K562 (cell line): ENCODE measurements around the gene SPINT2. TPM values are rescaled to one million over a fixed set of nuclear protein-coding genes. Genes with fewer than 3 reads are reported as not detected.

Experiments
- ATAC-seq: fragments of 200-7000 bp; cut with Tn5 transposase; 3 replicates; pipeline ENCODE4 v1.9.1; 2020; ENCODE audit warnings: moderate library complexity
- BruUV-seq: library from RNA; stranded (reverse); fragments of 400-500 nt; replicated peaks from 2 replicates; lab custom pipeline; 2021; lab: Mats Ljungman, UMichigan
- CTCF ChIA-PET: fragments of 300-600 bp; formaldehyde crosslinking; extraction: SDS; loops from one replicate; lab custom pipeline; 2021; ENCODE audit warnings: low intra/inter-chr PET ratio; lab: Yijun Ruan, JAX
- POLR2A ChIA-PET: fragments of 300-600, 350-650 bp; sonication (Branson Sonifier 250); formaldehyde crosslinking; extraction: SDS; loops from one replicate; lab custom pipeline; 2021; ENCODE audit warnings: antibody characterized with exemption, inconsistent platforms; lab: Yijun Ruan, JAX
- DNase-seq, 4 experiments: peaks; one replicate each; pipeline versions ENCODE4 v3.0.0 to v3.0.0-alpha.2; 2011 to 2018; ENCODE audit warnings: low spot score in 3 of 4, mixed read lengths in 3 of 4; ENCODE audit errors: extremely low read depth in 1 of 4
- FAIRE-seq: peaks from 2 replicates; lab custom pipeline; 2011; peaks lifted over from hg19 to GRCh38; lab: Jason Lieb, UNC
- H2AFZ ChIP-seq: 2 replicates; pipeline ENCODE4 v1.6.0; 2011; ENCODE audit warnings: low read depth, low read length, control low read depth, inconsistent platforms
- H3K27ac ChIP-seq: fragments of 200-600 bp; 3 replicates; pipeline ENCODE4 v1.8.0; 2011; ENCODE audit warnings: low read depth, mild to moderate bottlenecking, control low read depth, inconsistent platforms, low read length, moderate library complexity, mixed read lengths; ENCODE audit errors: extremely low read depth
- H3K27me3 ChIP-seq, 2 experiments: fragments of 300-600 bp in 1 of 2; 2 replicates in 1 of 2; 3 replicates in 1 of 2; pipeline versions ENCODE4 v1.6.0 to v1.8.0; 2011; ENCODE audit warnings: inconsistent platforms in 2 of 2, low read length in 2 of 2, mild to moderate bottlenecking in 1 of 2, mixed read lengths in 1 of 2, moderate library complexity in 1 of 2; ENCODE audit not compliant: control insufficient read depth in 2 of 2, insufficient read depth in 2 of 2
- H3K36me3 ChIP-seq: fragments of 300-600 bp; 3 replicates; pipeline ENCODE4 v1.8.0; 2011; ENCODE audit warnings: mild to moderate bottlenecking, low read length, inconsistent platforms; ENCODE audit not compliant: control insufficient read depth, insufficient read depth
- H3K4me1 ChIP-seq, 2 experiments: fragments of 200-600 bp in 1 of 2; replicated peaks in 1 of 2; 2 replicates in 1 of 2; 3 replicates in 1 of 2; pipeline versions ENCODE4 v1.5.1 to v1.8.0; 2011; ENCODE audit warnings: inconsistent platforms in 2 of 2, low read length in 2 of 2, mild to moderate bottlenecking in 1 of 2, mixed read lengths in 1 of 2, moderate library complexity in 1 of 2; ENCODE audit not compliant: control insufficient read depth in 2 of 2, insufficient read depth in 2 of 2
- H3K4me2 ChIP-seq: 2 replicates; pipeline ENCODE4 v1.6.1; 2011; ENCODE audit warnings: low read length, control low read depth, inconsistent platforms, mixed read lengths; ENCODE audit not compliant: insufficient read depth
- H3K4me3 ChIP-seq: fragments of 200-600 bp; sonication (generic), shearing (Covaris generic); 2 replicates; pipeline ENCODE4 v1.5.1; 2016; ENCODE audit warnings: control low read depth, inconsistent platforms
- H3K79me2 ChIP-seq: fragments of 200-600 bp; 3 replicates; pipeline ENCODE4 v1.8.0; 2011; ENCODE audit warnings: low read length, inconsistent platforms; ENCODE audit not compliant: control insufficient read depth, insufficient read depth
- H3K9ac ChIP-seq, 2 experiments: 2 replicates each; pipeline versions ENCODE4 v1.6.0 to v1.6.1; 2011; ENCODE audit warnings: low read depth in 2 of 2, low read length in 2 of 2, control low read depth in 1 of 2, inconsistent platforms in 1 of 2, mild to moderate bottlenecking in 1 of 2, mixed read lengths in 1 of 2; ENCODE audit not compliant: insufficient read depth in 1 of 2
- H3K9me1 ChIP-seq: one replicate; pipeline ENCODE4 v1.6.0; 2011; ENCODE audit warnings: inconsistent platforms, mild to moderate bottlenecking, low read length, moderate library complexity; ENCODE audit not compliant: control insufficient read depth, insufficient read depth
- H3K9me3 ChIP-seq: replicated peaks from 2 replicates; pipeline ENCODE4 v1.5.1; 2011; ENCODE audit warnings: low read depth, low read length, inconsistent platforms; ENCODE audit not compliant: control insufficient read depth, insufficient read depth
- H4K20me1 ChIP-seq: replicated peaks from 2 replicates; pipeline ENCODE4 v1.6.1; 2011; ENCODE audit warnings: low read length, inconsistent platforms, mixed read lengths; ENCODE audit not compliant: control insufficient read depth, insufficient read depth
- BCOR ChIP-seq: fragments of 450-650 bp; IDR thresholded peaks from 2 replicates; pipeline ENCODE4 v1.6.1; 2016
- BDP1 ChIP-seq: IDR thresholded peaks from 3 replicates; pipeline ENCODE4 v1.6.1; 2011; ENCODE audit not compliant: insufficient read length, insufficient read depth
- RBM25 ChIP-seq: fragments of 200-400 bp; formaldehyde crosslinking; IDR thresholded peaks from 2 replicates; pipeline ENCODE4 v1.6.1; 2018; ENCODE audit warnings: low read length, low read depth, moderate library complexity; ENCODE audit not compliant: severe bottlenecking
- ZBTB43 ChIP-seq: sonication (generic); formaldehyde crosslinking; IDR thresholded peaks from 2 replicates; pipeline ENCODE4 v1.8.0; 2023; ENCODE audit warnings: mild to moderate bottlenecking, missing genetic modification reagents
- ZFP36 ChIP-seq: fragments of 150-350 bp; IDR thresholded peaks from 2 replicates; pipeline ENCODE4 v1.6.1; 2018; ENCODE audit warnings: low read length, low read depth; ENCODE audit not compliant: partially characterized antibody
- WGBS: fragments of 100-300 bp; shearing (Covaris generic); methylation state at CpG from one replicate; pipeline ENCODE4 v1.1.6; 2016; ENCODE audit warnings: low coverage, mixed read lengths; ENCODE audit not compliant: insufficient coverage; ENCODE audit errors: missing lambda C conversion rate; 5-methylcytosine and 5-hydroxymethylcytosine counted together
- in situ Hi-C: fragments of 300-500 bp; cut with MboI; formaldehyde crosslinking; loops from 4 replicates; pipeline ENCODE4 v1.15.0; 2018; ENCODE audit warnings: inconsistent platforms, mixed read lengths
- intact Hi-C: fragments of 100-400 bp; cut with micrococcal nuclease; formaldehyde crosslinking; loops from 2 replicates; pipeline ENCODE4 v1.14.2; 2022
- polyA plus RNA-seq, 8 experiments: library from polyadenylated mRNA; depleted of rRNA in 4 of 8; stranded (reverse) in 5 of 8; unstranded in 3 of 8; fragments of >200 nt; fragmentation: Nextera tagmentation in 2 of 8; fragmentation: Illumina TruSeq in 1 of 8; extraction: Ambion mirVana in 2 of 8; extraction: Trizol in 1 of 8; gene quantifications; 2 replicates each; pipeline versions ENCODE4 v1.2.1 to v1.2.3, GENCODE V29; 2011 to 2014; ENCODE audit warnings: inconsistent platforms in 1 of 8, missing spikeins in 1 of 8
- total RNA-seq, 7 experiments: library from RNA; depleted of rRNA in 6 of 7; stranded (reverse); fragments of >200 nt in 6 of 7; fragmentation: Illumina TruSeq in 2 of 7; extraction: Trizol in 2 of 7; gene quantifications; 2 replicates each; pipeline versions ENCODE4 v1.2.1 to v1.2.3, GENCODE V29; 2011 to 2021; ENCODE audit warnings: low replicate concordance in 1 of 7

The SPINT2 gene
- total and polyA plus RNA-seq, 9 of the 15 experiments (the other 6 are each of a cell fraction or from before 2014, with no cell fraction given): 0.65 to 4.5 (median 3.4) TPM

GRCh38 chr19:38247126-38247525 is 17.2 kb upstream of the SPINT2 start:
- no peaks in the 10 kb centered on the region for H3K9me1 ChIP-seq
- no peaks in the 10 kb centered on the region for H3K79me2 ChIP-seq
- FAIRE-seq (no peak), DNase-seq (no peak), ATAC-seq (no peak)
- WGBS: no CpG with 5 or more reads among the region's 5 CpGs
- no peaks in the 10 kb centered on the region for H3K9me3 ChIP-seq
- no TSS peak for BruUV-seq
- in situ Hi-C loops: no loop called here
- POLR2A ChIA-PET: interaction anchor here (1.1 kb wide), 1 partner anchor 127 kb away, joined by 4 read pairs; the partner anchor contains the start of gene PSMD8
- H3K27ac ChIP-seq: no peak overlapping the region
- TF ChIP-seq ZFP36 (peak; percentile 65), RBM25 (peak; percentile 76), BDP1 (no peak), ZBTB43 (no peak), BCOR (peak; percentile 47; the same call in 1 of the 2 replicates)
- peaks cover 10% of the 10 kb centered on the region; the same call in 1 of the 3 replicates for H3K36me3 ChIP-seq
- H3K4me2 ChIP-seq: no peak overlapping the region
- CTCF ChIA-PET: no interaction called here
- H3K27me3 ChIP-seq: no peaks in the 10 kb centered on the region
- no peaks in the 10 kb centered on the region for H4K20me1 ChIP-seq
- H2AFZ ChIP-seq: no peak overlapping the region
- no peak overlapping the region for H3K9ac ChIP-seq
- no peak overlapping the region for H3K4me3 ChIP-seq
- peaks cover 7 to 35% of the 10 kb centered on the region in 2 experiments; a peak in 4 of 5 replicates for H3K4me1 ChIP-seq
- intact Hi-C loops: no loop called here
